K562 (cell line): ENCODE data around the gene ACAP2. TPM values are rescaled to one million over a fixed set of nuclear protein-coding genes. Genes with fewer than 3 reads are reported as not detected.

Experiments
- CGGBP1 ChIP-seq: fragments of 250-450 bp; sonication (Bioruptor Pico); IDR thresholded peaks from 2 replicates; pipeline ENCODE4 v1.9.0; 2021; ENCODE audit warnings: mild to moderate bottlenecking
- CHCHD3 ChIP-seq: fragments of 250-450 bp; sonication (Bioruptor Pico); IDR thresholded peaks from 2 replicates; pipeline ENCODE4 v2.1.2; 2022; ENCODE audit warnings: mild to moderate bottlenecking
- EZH2 ChIP-seq: IDR thresholded peaks from 2 replicates; pipeline ENCODE4 v1.6.1; 2012; ENCODE audit warnings: low read depth, mild to moderate bottlenecking, inconsistent platforms, low read length, borderline replicate concordance
- HIVEP1 ChIP-seq: fragments of 250-450 bp; sonication (Bioruptor Pico); IDR thresholded peaks from 2 replicates; pipeline ENCODE4 v1.4.0; 2020; ENCODE audit warnings: mild to moderate bottlenecking
- HOMEZ ChIP-seq: fragments of 250-450 bp; sonication (Bioruptor Pico); IDR thresholded peaks from 2 replicates; pipeline ENCODE4 v1.4.0; 2020; ENCODE audit warnings: mild to moderate bottlenecking, moderate library complexity
- MLLT1 ChIP-seq, 2 experiments: fragments of 450-650 bp; IDR thresholded peaks; 2 replicates each; pipeline ENCODE4 v1.6.1; 2016
- NCOA4 ChIP-seq: fragments of 450-650 bp; IDR thresholded peaks from 2 replicates; pipeline ENCODE4 v1.6.1; 2018; ENCODE audit warnings: mild to moderate bottlenecking; ENCODE audit not compliant: partially characterized antibody
- RUNX1 ChIP-seq: sonication (generic); IDR thresholded peaks from 2 replicates; pipeline ENCODE4 v1.6.1; 2016; ENCODE audit warnings: antibody characterized with exemption, low read depth
- ZBTB49 ChIP-seq: sonication (generic); formaldehyde crosslinking; IDR thresholded peaks from 2 replicates; pipeline ENCODE4 v1.8.0; 2022; ENCODE audit warnings: missing genetic modification reagents, mild to moderate bottlenecking, borderline replicate concordance
- ZNF224 ChIP-seq: sonication (generic); formaldehyde crosslinking; IDR thresholded peaks from 2 replicates; pipeline ENCODE4 v1.8.0; 2022; ENCODE audit warnings: mild to moderate bottlenecking, missing genetic modification reagents
- ZNF512 ChIP-seq: IDR thresholded peaks from 2 replicates; pipeline ENCODE4 v1.6.1; 2016; ENCODE audit warnings: missing genetic modification characterization, missing compliant biosample characterization
- ZNF609 ChIP-seq: sonication (generic); formaldehyde crosslinking; IDR thresholded peaks from 2 replicates; pipeline ENCODE4 v1.8.1; 2023; ENCODE audit warnings: missing genetic modification reagents, mild to moderate bottlenecking, borderline replicate concordance
- ZNF696 ChIP-seq: fragments of 250-450 bp; sonication (Bioruptor Pico); conservative IDR thresholded peaks from 2 replicates; pipeline ENCODE4 v1.4.0; 2020; ENCODE audit warnings: mild to moderate bottlenecking, moderate library complexity
- ZSCAN29 ChIP-seq: fragments of 450-650 bp; IDR thresholded peaks from 2 replicates; pipeline ENCODE4 v1.6.1; 2017
- polyA plus RNA-seq, 8 experiments: library from polyadenylated mRNA; depleted of rRNA in 4 of 8; stranded (reverse) in 5 of 8; unstranded in 3 of 8; fragments of >200 nt; fragmentation: Nextera tagmentation in 2 of 8; fragmentation: Illumina TruSeq in 1 of 8; extraction: Ambion mirVana in 2 of 8; extraction: Trizol in 1 of 8; gene quantifications; 2 replicates each; pipeline versions ENCODE4 v1.2.1 to v1.2.3, GENCODE V29; 2011 to 2014; ENCODE audit warnings: inconsistent platforms in 1 of 8, missing spikeins in 1 of 8
- total RNA-seq, 7 experiments: library from RNA; depleted of rRNA in 6 of 7; stranded (reverse); fragments of >200 nt in 6 of 7; fragmentation: Illumina TruSeq in 2 of 7; extraction: Trizol in 2 of 7; gene quantifications; 2 replicates each; pipeline versions ENCODE4 v1.2.1 to v1.2.3, GENCODE V29; 2011 to 2021; ENCODE audit warnings: low replicate concordance in 1 of 7

ACAP2 gene
- total and polyA plus RNA-seq, 9 of the 15 experiments (the other 6 are each of a cell fraction or from before 2014, with no cell fraction given): 10.6 to 52.7 (median 34.4) TPM

- TF ChIP-seq NCOA4 (no peak), HOMEZ (CRISPR knock-in tag) (no peak), ZSCAN29 (no peak), HIVEP1 (CRISPR knock-in tag) (0 out of 2 replicates have a peak, but pooled peaks have one; percentile 12), ZNF224 (CRISPR knock-in tag) (0 out of 2 replicates have a peak, but pooled peaks have one; percentile 66), ZNF512 (tag) (no peak), RUNX1 (no peak), MLLT1 (IDR thresholded peaks at IDR 0.05) (0 out of 4 replicates have a peak, but pooled peaks of 1 of the 2 experiments have one; percentile 10), ZBTB49 (no peak), ZNF696 (no peak), ZNF609 (CRISPR knock-in tag) (no peak), CHCHD3 (no peak), EZH2 (no peak), CGGBP1 (CRISPR knock-in tag) (no peak)
Observed at GRCh38 chr3:195259475-195260279, 183.1 kb downstream of the ACAP2 start (continued).
